C4-2B (cell line): ENCODE measurements around the gene ASCC3.

Experiments used
- CTCF ChIP-seq: fragments of 450-650 bp; conservative IDR thresholded peaks from 2 replicates; pipeline ENCODE4 v1.5.1; 2017; ENCODE audit warnings: mild to moderate bottlenecking
- ZFX ChIP-seq: fragments of 450-650 bp; IDR thresholded peaks from 2 replicates; pipeline ENCODE4 v1.6.1; 2017

GRCh38 chr6:100763617-100764241 lies 117.4 kb downstream of the ASCC3 start:
- TF ChIP-seq CTCF (no peak), ZFX (no peak)
